HG03060 (cell line): ENCODE data around the gene PSAT1.
A peak's percentile ranks its signal among the peaks of the same experiment; 100 is the strongest.

ENCODE experiments used
- ATAC-seq: cut with Tn5 transposase; IDR thresholded peaks from one replicate; pipeline ENCODE4 v1.9.1; 2021; ENCODE audit warnings: low read depth, moderate number of reproducible peaks; ENCODE audit not compliant: unreplicated experiment

PSAT1 gene

DNA sequence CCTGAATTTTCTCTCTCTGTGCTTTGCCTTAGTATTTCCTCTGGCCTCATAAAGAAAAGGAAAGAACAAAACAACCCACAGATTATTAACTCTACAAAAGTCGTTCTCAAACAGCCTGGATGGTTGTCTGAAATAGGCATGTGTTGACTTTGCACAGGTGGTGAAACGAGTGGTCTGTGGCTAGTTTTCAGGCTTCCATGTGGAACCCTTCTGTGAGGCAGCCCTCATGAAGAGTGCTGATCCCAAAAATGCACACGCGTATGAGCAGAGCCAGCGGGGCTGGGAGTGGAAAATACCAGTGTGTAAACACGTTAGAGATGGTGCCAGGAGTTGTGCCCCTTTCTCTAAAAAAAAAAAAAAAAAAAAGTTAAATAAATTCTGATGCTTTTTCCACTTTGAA lies 4.9 kb upstream of the PSAT1 start:
- no peak for ATAC-seq

- ATAC-seq = no peak
Observed at GRCh38 chr9:78292716-78293497, 4.0 kb upstream of the PSAT1 start.

GRCh38 chr9:78294290-78295176 lies 2.4 kb upstream of the PSAT1 start:
- no peak for ATAC-seq

DNA sequence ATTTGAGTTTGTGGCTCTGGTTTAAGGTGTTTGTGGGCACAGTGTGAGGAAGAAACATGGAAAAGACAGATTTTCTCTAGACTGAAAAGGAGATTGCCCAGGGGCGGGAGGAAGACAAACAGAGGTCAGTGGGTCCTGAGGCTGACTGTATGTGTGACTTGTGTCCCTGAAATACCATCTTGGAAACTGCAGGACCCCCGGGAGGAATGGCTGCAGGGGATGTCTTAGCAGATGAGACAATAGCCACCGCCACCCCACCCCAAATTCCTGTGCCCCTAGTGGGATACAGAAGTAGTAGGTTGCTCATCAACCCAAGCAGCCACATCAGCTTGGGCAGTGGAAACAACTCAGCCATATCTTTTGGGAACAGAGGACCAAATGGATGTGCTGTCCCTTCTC lies 1.7 kb upstream of the PSAT1 start:
- no peak for ATAC-seq

DNA sequence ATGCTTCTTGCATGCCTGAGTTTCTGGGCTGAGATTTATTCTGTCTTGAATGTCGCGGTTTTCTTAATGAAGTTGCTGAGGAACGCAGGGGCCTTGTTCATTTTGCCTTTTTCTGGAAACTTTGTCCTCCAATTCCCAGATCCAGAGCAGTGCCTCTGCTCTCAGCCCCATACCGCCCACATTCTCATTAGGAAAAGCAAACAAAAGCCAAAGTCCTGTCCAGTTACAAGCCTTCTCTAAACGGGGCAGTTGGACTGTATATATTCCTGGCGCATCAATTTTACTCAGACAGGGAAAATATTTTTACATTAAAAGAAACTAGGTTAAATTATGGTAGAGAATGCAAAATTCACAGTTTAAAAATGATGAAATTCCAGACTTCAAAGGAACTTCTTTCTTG lies 1.2 kb upstream of the PSAT1 start:
- ATAC-seq = no peak

GRCh38 chr9:78296201-78296892 lies 578 bp upstream of the PSAT1 start:
- no peak for ATAC-seq

- peak; percentile 39 for ATAC-seq
Observed at GRCh38 chr9:78297672-78297961, 692 bp downstream of the PSAT1 start.

DNA sequence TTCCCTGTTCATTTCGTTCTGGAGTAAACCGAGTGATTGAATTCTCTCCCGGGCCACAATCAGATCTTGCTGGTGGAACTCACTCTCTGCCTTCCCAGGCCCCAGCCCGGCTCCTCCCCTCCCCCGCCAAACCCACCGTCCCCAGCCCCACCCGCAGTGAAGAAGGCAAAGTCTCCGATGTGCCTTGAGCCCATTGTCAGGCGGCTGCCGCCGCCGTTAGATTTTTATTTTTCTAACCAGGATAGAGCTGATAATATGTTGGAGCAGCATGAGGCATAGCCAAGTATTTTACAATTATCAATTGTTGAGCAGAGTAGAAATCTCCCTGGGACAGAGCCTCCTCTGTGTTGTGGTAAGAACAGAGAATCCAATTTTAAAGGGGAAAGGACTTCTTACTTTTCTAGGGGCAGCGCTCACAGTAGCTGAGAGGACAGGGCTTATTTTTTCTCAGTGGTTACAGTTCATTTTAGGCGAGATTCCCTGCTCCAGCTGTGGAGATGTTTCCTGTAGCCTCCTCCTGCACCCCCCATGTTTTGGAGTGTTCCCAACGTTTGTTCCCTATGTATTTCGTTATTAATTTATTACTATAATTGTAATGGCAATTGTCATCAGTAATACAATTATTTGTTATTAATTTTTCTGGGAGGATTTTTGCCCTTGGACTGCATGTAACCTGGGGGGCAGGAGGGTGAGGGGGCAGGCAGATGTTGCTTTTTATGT lies 1.3 kb downstream of the PSAT1 start:
- ATAC-seq = no peak

DNA sequence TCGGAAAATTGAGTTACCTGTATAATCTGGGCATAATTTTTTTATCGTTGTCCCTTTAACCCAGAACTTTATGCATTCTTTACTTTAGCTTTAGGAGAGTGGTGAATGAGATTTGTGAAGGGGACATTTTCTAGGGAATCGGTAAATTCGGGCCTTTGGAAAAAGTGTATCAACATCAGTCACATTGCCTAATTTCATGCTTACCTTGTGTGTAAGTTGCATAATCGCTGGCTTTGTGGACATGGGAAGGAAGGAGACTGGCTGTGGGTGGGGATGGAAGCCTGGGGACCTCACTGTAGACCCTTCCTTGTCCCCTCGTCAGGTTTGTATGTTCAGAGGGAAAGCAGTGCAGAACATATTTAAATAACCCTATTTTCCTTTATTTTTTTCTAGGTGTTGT lies 3.3 kb downstream of the PSAT1 start:
- no peak for ATAC-seq

DNA sequence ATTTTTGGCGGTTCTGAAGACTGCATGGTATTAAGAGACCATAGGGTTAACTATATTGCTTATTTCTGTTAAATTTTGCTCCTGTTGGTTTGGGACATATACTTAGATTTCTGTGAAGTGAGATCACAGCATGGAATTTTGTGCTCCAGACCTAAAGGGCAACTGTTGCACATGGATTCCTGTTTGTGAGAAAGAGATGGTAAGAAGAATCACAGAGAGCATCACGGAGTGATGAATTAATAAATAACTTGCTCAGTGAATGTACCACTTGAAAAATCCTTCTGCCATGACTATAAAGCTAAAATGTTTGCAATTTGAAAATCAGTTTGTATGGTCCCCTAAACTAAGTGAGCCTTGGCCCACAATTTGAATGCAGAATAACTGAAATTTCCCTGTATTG lies 4.5 kb downstream of the PSAT1 start:
- ATAC-seq = no peak

- no peak for ATAC-seq
Observed at GRCh38 chr9:78303377-78304062, 6.6 kb downstream of the PSAT1 start.

- no peak for ATAC-seq
Observed at GRCh38 chr9:78304357-78304756, 7.4 kb downstream of the PSAT1 start.

- no peak for ATAC-seq
Observed at GRCh38 chr9:78306222-78307076, 9.5 kb downstream of the PSAT1 start.

GRCh38 chr9:78307360-78307759 lies 10.4 kb downstream of the PSAT1 start:
- ATAC-seq = no peak

GRCh38 chr9:78309066-78309465 lies 12.1 kb downstream of the PSAT1 start:
- ATAC-seq = no peak

- ATAC-seq = no peak
Observed at GRCh38 chr9:78311075-78311474, 14.2 kb downstream of the PSAT1 start.

GRCh38 chr9:78311886-78312524 lies 15.1 kb downstream of the PSAT1 start:
- no peak for ATAC-seq

DNA sequence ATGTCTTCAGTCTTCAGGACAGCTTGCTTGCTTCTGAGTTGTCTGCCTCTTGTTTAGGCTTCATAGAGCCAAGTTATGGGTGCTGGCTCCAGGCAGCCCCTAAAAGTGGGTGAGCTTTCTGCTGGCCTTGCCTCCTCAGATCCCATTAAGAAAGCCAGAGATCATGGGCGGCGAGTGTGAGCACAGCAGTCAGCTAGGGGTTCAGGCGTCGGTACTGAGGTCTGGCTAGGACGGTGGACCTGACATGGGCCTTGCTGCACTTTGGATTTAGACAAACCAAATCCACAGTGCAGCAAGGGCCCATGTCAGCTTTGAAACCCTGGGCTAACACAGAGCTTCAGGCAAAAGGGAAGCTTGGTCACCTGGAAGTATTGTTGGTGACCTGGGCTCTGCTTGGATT lies 17.6 kb downstream of the PSAT1 start:
- ATAC-seq = no peak
